GM12872 (cell line): ENCODE results near the gene PSMD9.

Source experiments
- CTCF ChIP-seq: IDR thresholded peaks from 3 replicates; pipeline ENCODE4 v1.5.1; 2011; ENCODE audit warnings: low read depth, mild to moderate bottlenecking, low read length, moderate library complexity; ENCODE audit not compliant: insufficient read depth

PSMD9 gene

DNA sequence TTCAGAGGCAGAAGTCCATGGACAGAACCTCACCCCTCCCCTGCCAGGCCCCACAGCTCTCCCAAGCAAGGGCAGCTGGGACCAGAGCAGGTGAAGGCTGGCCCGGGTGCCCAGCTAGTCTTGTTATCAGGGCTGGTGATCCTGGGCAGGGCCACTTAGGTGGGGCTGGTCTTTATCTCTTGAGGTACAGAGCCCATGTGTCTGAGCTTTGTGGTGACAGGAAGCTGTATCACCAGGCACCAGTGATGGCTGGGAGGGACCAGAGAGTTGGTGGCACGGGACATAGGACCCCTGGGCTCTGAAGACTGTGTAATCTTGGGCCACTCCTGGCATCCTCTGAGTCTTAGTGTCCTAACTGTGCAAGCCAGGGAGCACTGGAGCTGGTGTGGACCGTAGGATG, 17.1 kb upstream of the PSMD9 start:
- TF ChIP-seq CTCF, result no peak

- no peak for TF ChIP-seq CTCF
These were observed 15.9 kb upstream of the PSMD9 start for GRCh38 chr12:121872546-121873215.

DNA sequence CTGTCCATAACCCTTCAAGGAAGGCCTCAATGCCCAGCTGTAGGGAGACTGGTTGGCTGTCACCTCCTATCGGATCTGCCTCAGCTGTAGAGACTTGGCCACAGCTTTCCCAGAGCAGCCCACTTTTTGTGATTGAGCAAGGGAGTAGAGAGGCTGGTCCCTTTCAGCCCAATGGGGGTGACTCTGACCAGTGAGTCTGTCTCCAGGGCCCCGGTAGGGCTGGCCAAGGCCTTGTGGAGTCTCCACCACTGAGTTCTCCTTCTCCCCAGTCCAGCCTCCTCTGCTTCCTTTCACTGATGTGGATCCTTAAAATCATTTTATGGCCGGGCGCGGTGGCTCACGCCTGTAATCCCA, 15.4 kb upstream of the PSMD9 start:
- no peak for TF ChIP-seq CTCF

- no peak for TF ChIP-seq CTCF
These were observed 14.5 kb upstream of the PSMD9 start for GRCh38 chr12:121874071-121874470.

DNA sequence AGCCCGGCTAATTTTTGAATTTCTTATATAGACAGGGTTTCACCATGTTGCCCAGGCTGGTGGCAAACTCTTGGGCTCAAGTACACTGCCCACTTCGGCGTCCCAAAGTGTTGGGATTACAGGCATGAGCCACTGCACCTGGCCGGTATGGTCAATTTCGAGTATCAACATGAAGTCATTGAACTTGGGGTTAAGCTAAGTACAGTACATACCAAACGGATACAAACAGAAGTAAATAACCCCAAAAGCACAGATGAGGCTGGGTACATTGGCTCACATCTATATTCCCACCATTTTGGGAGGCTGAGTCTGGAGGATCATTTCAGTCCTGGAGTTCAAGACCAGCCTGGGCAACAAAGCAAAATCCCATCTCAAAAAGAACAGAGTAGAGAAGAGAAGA, 13.0 kb upstream of the PSMD9 start:
- no peak for TF ChIP-seq CTCF

DNA sequence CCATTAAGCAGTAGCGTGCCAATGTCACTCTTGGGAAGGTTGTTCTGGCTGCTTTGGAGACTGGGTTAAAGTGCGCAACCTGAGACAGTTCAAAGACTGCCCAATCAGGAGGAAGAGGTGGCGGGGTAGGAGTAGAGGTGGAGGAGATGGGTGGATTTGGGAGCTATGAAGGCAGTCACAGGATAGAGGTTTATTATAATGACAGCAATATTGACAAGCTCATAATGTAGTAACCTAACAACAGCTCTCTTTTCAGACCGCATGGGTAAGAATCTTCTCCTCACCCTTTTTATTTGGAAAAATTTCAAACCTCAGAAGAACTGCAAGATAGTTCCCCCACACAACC, 5.3 kb upstream of the PSMD9 start:
- no peak for TF ChIP-seq CTCF

- TF ChIP-seq CTCF, result no peak
These were observed 510 bp upstream of the PSMD9 start for GRCh38 chr12:121888083-121888477.

DNA sequence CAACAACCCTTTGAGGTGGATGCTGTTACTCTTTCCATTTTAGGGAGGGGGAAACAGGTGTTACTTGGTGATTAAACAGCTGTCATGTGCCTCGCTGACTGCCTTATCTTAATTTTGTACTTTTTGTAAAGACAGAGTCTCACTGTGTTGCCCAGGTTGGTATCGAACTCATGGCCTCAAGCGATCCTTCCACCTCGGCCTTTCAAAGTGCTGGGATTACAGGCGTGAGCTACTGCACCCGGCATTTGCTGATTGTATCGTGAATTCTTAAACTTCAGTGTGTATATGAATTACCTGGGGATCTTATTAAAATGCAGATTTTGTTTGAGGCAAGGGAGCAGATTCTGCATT, 659 bp downstream of the PSMD9 start:
- TF ChIP-seq CTCF, result no peak
